ENCODE results near the gene CHI3L2.

GRCh38 chr1:111238056-111238795 is 10.7 kb downstream of the CHI3L2 start:
- TF ChIP-seq CTCF (IDR thresholded peaks at IDR 0.05) (no peak), ZNF425 (CRISPR knock-in tag; conservative IDR thresholded peaks at IDR 0.05) (no peak), NR3C1 (CRISPR knock-in tag; conservative IDR thresholded peaks at IDR 0.05; ENCODE audit: low read depth) (no peak), USF2 (CRISPR knock-in tag; IDR thresholded peaks at IDR 0.05) (no peak), ATF2 (CRISPR knock-in tag; IDR thresholded peaks at IDR 0.05; ENCODE audit: borderline replicate concordance, low read depth) (no peak), ZBTB21 (CRISPR knock-in tag; IDR thresholded peaks at IDR 0.05; ENCODE audit: borderline replicate concordance) (no peak), JUN (CRISPR knock-in tag; IDR thresholded peaks at IDR 0.05) (no peak)

Measured in WTC11 (cell line).